ENCODE measurements around the gene MCAT. TPM values are rescaled to one million over a fixed set of nuclear protein-coding genes. Genes with fewer than 3 reads are reported as not detected.
A peak's percentile ranks its signal among the peaks of the same experiment; 100 is the strongest.

MCAT gene
- total RNA-seq, 1 donor from 2014 or later: 10.5 TPM

DNA sequence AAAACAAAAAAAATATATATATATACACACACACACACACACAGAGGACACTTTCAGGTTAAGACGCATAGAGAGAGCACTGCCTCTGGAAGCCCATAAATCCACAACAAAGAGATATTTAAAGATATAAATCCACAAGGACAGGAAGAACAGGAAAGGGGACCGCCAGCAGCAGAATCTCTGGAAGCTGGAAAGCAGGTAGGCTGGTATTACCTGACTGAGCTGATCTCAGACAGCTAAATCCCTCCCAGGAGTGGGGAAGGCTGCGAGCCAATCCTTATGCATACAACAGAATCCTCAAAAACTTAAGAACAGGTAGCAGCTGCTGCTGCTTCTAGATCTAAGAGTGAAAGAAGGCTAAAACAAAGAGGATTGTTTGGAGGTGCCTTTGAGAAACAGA is 1.8 kb upstream of the MCAT start:
- Mint-ChIP-seq H3K27me3 (ENCODE audit: insufficient read depth, low read depth) (peaks cover 13% of the 10 kb centered on the region), H3K27ac (peak overlapping the region; percentile 51), H3K36me3 (peaks cover 4% of the 10 kb centered on the region), H3K4me3 (peak overlapping the region; percentile 59), H3K9me3 (no peaks in the 10 kb centered on the region), H3K4me1 (peaks cover 17% of the 10 kb centered on the region)
- no peak overlapping the region for H3K4me2 ChIP-seq
- H3K27me3 ChIP-seq: peaks cover 8% of the 10 kb centered on the region
- no peak for DNase-seq (ENCODE audit: low spot score)
- no peak overlapping the region for H3K9ac ChIP-seq
- no peak overlapping the region for H3K4me3 ChIP-seq
- peaks cover 23% of the 10 kb centered on the region for H3K79me2 ChIP-seq (ENCODE audit: low read depth)
- H3K27ac ChIP-seq: no peak overlapping the region
- H3F3A ChIP-seq (ENCODE audit: low read depth): peaks cover 7% of the 10 kb centered on the region
- H3K36me3 ChIP-seq: no peaks in the 10 kb centered on the region
- peak overlapping the region; percentile 32 for H2AFZ ChIP-seq (replicated peaks)
- H3K4me1 ChIP-seq: peaks cover 9% of the 10 kb centered on the region
- no peaks in the 10 kb centered on the region for H3K9me3 ChIP-seq (ENCODE audit: low read depth)
- H4K20me1 ChIP-seq (ENCODE audit: low read depth): peaks cover 3% of the 10 kb centered on the region
- TF ChIP-seq EZH2phosphoT487 (IDR thresholded peaks at IDR 0.05): no peak
- TF ChIP-seq, protein P1, sequence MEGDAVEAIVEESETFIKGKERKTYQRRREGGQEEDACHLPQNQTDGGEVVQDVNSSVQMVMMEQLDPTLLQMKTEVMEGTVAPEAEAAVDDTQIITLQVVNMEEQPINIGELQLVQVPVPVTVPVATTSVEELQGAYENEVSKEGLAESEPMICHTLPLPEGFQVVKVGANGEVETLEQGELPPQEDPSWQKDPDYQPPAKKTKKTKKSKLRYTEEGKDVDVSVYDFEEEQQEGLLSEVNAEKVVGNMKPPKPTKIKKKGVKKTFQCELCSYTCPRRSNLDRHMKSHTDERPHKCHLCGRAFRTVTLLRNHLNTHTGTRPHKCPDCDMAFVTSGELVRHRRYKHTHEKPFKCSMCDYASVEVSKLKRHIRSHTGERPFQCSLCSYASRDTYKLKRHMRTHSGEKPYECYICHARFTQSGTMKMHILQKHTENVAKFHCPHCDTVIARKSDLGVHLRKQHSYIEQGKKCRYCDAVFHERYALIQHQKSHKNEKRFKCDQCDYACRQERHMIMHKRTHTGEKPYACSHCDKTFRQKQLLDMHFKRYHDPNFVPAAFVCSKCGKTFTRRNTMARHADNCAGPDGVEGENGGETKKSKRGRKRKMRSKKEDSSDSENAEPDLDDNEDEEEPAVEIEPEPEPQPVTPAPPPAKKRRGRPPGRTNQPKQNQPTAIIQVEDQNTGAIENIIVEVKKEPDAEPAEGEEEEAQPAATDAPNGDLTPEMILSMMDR (IDR thresholded peaks at IDR 0.05): no peak
- TF ChIP-seq EZH2 (IDR thresholded peaks at IDR 0.05): no peak

- H3K9ac ChIP-seq: no peak overlapping the region
- H4K20me1 ChIP-seq (ENCODE audit: low read depth): peaks cover 3% of the 10 kb centered on the region
- no peaks in the 10 kb centered on the region for H3K36me3 ChIP-seq
- no peaks in the 10 kb centered on the region for H3F3A ChIP-seq (ENCODE audit: low read depth)
- TF ChIP-seq EZH2phosphoT487 (IDR thresholded peaks at IDR 0.05) (no peak), EZH2 (IDR thresholded peaks at IDR 0.05) (no peak)
- TF ChIP-seq, protein P1 (IDR thresholded peaks at IDR 0.05): no peak
- H3K27ac Mint-ChIP-seq: no peak overlapping the region
- peaks cover 23% of the 10 kb centered on the region for H3K36me3 Mint-ChIP-seq
- no peaks in the 10 kb centered on the region for H3K9me3 Mint-ChIP-seq
- H3K9me3 ChIP-seq (ENCODE audit: low read depth): no peaks in the 10 kb centered on the region
- H3K27me3 Mint-ChIP-seq (ENCODE audit: insufficient read depth, low read depth): peaks cover 3% of the 10 kb centered on the region
- H3K4me1 ChIP-seq: no peaks in the 10 kb centered on the region
- no peak overlapping the region for H2AFZ ChIP-seq (replicated peaks)
- H3K27me3 ChIP-seq: no peaks in the 10 kb centered on the region
- H3K4me3 Mint-ChIP-seq: no peak overlapping the region
- no peak overlapping the region for H3K27ac ChIP-seq
- peaks cover 11% of the 10 kb centered on the region for H3K79me2 ChIP-seq (ENCODE audit: low read depth)
- peaks cover 8% of the 10 kb centered on the region for H3K4me1 Mint-ChIP-seq
- no peak for DNase-seq (ENCODE audit: low spot score)
- H3K4me3 ChIP-seq: no peak overlapping the region
- H3K4me2 ChIP-seq: no peak overlapping the region
Observed at GRCh38 chr22:43136801-43137200, 6.4 kb downstream of the MCAT start.

DNA sequence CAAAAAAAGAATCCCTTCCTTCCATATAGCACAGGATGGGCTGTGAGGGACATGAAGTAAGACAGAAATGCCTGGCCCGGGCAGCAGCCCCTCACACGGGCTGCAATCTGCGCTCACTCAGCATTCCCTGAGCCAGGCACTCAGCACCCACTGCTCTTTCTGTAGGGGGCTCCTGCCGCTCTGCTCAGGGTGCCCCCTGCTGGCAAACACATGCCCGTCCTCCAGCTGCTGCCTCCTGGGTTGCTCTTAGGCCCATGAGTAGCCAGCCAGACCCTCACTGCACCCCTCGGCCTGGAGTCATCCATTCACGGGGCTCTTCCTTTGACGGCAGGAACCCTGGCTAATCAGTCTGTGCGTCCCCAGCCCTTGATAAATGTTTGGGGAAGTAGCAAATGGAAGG is 6.9 kb downstream of the MCAT start:
- Histone ChIP-seq H3K9ac (no peak overlapping the region), H3K4me1 (no peaks in the 10 kb centered on the region), H3K79me2 (ENCODE audit: low read depth) (peaks cover 5% of the 10 kb centered on the region), H3K4me3 (no peak overlapping the region), H3K36me3 (no peaks in the 10 kb centered on the region), H3K4me2 (no peak overlapping the region), H3K27me3 (no peaks in the 10 kb centered on the region), H4K20me1 (ENCODE audit: low read depth) (no peaks in the 10 kb centered on the region), H3K27ac (no peak overlapping the region), H2AFZ (replicated peaks) (no peak overlapping the region), H3K9me3 (ENCODE audit: low read depth) (no peaks in the 10 kb centered on the region), H3F3A (ENCODE audit: low read depth) (no peaks in the 10 kb centered on the region)
- Mint-ChIP-seq H3K27me3 (ENCODE audit: insufficient read depth, low read depth) (no peaks in the 10 kb centered on the region), H3K9me3 (no peaks in the 10 kb centered on the region), H3K4me1 (peaks cover 4% of the 10 kb centered on the region), H3K36me3 (peaks cover 23% of the 10 kb centered on the region), H3K27ac (no peak overlapping the region), H3K4me3 (no peak overlapping the region)
- peak; percentile 60 for DNase-seq (ENCODE audit: low spot score)
- no peak for TF ChIP-seq EZH2phosphoT487 (IDR thresholded peaks at IDR 0.05)
- no peak for TF ChIP-seq EZH2 (IDR thresholded peaks at IDR 0.05)
- TF ChIP-seq, protein P1 (IDR thresholded peaks at IDR 0.05): peak; percentile 64
